NCI-H2081 treated with DMSO at 0.1 percent for 48 hours (cell line): ENCODE data around the gene DLG2.

Source experiments
- DNase-seq: peaks from one replicate; lab custom pipeline; 2025; lab: John Stamatoyannopoulos, UW

Gene DLG2

DNA sequence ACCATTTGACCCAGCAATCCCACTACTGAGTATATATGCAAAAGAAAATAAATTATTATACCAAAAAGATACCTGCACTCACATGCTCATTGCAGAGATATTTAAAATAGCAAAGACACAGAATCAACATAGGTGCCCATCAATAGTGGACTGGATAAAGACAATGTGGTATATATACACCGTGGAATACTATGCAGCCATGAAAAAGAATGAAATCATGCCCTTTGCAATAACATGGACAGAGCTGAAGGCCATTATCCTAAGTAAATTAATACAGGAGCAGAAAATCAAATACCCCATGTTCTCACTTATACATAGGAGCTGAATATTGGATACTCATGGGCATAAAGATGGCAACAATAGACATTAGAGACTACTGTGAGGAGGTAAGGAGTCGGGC is 68.7 kb downstream of the DLG2 start:
- no peak for DNase-seq

DNA sequence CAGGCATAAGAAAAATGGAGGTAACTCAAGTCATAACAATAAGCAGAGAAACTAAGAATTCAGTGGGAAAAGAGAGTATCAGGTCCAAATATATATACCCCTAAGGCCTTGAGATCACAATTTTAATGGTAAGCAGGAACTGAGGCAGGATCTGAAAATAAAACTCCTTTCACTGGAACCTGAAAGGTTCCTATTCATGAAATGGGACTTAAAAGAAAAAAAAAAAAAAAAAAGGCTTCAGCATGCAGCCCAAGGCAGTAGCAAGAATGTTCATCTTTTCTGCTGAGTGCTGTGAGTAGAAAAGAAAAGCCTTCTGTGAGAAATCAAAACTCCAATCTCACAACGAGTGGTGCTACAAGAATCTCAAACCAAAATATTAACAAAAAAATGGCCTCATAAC is 75.3 kb downstream of the DLG2 start:
- no peak for DNase-seq

DNA sequence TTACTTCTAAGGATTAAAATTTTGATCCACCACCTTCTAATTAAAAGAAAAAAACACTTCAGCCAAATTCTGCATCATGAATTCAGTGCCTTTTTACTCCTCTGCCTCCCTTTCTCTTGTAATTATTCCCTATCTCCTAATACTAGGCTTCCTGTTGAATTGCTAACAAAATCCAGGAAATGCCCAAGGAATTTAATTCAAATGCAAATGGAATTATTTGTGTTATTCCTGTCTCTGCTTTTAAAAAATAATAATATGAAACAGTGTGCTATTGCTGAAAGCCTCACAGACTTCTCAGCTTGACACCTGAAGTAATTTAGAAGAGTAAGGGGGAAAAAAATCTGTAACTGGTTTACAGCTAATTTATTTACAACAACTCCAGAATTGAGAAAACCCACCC is 85.5 kb downstream of the DLG2 start:
- no peak for DNase-seq

DNA sequence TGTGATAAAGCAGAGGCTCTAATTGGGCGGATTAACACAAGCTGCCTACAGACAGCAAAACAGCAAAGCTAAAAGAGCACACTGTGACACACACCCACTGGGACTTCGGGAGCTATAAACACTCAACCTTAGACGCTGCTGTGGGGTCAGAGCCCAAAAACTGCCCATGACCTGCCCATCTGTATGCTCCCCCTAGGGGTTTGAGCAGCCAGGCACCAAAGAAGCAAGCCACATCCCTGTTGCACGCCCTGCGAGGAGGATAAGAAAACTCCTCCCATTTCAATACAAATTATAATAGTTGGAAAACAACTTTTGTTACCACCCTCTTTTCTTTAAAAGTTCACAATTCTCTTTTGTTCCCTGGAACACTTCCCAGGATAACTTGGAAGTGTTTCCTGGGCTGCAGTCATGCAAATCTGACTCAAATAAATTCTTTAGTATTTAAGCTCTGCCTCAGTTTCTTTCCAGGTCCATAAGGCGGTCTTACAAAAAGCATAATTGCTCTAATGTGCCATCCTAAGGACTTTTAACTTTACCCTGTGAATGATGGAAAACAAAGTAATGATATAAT is 86.4 kb downstream of the DLG2 start:
- DNase-seq = no peak

DNA sequence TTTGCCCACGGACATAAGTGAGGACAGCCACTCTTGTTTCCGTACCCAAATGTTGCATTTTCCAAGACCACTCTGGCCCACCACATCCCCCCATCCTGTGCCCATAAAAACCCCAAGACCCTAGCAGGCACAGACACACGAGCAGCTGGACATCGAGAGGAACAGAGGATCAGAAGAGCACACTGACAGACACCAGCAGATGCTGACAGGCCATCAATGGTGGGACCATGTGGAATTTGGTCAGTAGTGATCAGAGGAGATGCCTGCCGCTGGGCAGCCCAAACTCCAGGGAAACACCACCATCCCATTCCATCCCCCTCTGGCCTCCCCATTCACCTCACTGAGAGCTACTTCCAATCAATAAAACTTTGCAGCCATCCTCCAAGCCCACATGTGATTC is 87.0 kb downstream of the DLG2 start:
- DNase-seq = no peak

DNA sequence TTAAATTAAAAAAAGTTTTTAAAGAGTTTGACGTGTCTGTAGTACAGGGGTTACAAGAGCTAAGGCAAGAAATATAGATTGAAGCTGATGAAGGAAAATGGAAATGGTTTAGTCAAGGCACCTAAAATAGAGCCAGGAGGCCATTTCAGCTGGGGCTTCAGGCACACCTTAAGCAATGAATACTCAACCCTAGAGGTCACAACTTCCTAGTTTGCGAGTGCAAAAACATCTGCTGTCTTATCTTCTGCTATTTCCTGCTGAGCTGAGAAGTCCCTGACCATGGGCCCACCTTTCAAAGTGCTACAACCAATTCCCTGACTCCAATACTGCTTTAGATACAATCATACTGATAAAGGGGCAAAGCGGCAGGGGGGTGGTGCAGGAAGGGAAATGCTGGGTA is 87.4 kb downstream of the DLG2 start:
- no peak for DNase-seq

DNA sequence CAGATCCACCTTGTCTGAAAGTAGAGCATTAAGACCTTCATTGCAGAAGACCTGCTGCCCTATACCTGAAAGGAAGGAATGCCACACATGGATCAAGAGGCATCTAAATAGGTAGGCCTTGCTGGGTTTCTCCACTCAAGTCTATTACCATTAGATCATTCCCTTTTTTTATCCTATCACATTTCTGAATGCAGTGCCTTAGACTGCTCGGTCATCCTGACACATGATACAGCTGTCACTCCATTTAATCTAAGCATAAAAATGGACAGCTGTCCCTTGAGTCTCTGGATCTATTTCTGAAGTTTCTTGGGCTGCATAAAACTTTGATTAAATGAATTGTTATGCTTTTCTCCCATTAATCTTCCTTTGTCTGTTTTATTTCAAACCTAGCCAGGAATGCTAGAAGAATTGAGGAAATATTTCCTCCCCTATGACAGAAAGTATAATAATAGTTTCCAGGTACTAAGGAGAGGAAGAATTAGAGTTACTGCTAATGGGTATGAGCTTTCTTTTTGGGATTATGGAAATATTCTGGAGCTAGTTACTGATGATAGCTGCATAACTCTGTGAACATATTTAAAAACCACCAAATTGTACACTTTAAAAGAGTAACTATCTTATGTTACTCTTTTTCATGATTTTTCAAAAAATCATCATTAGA is 88.0 kb downstream of the DLG2 start:
- DNase-seq = no peak

DNA sequence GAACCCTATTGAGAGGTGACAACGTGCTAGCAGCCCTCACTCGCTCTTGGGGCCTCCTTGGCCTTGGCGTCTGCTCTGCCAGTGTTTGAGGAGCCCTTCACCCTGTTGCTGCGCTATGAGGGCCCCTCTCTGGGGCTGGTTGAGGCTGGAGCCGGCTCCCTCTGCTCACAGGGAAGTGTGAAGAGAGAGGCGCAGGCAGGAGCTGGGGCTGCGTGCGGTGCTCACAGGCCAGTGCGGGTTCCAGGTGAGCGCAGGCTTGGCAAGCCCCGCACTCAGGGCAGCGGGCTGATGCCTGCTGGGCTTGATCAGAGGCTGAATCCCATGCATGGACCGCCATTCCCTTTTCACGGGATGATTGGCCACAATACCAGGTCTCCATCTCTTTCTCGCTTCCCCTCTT is 90.7 kb downstream of the DLG2 start:
- DNase-seq = no peak

DNA sequence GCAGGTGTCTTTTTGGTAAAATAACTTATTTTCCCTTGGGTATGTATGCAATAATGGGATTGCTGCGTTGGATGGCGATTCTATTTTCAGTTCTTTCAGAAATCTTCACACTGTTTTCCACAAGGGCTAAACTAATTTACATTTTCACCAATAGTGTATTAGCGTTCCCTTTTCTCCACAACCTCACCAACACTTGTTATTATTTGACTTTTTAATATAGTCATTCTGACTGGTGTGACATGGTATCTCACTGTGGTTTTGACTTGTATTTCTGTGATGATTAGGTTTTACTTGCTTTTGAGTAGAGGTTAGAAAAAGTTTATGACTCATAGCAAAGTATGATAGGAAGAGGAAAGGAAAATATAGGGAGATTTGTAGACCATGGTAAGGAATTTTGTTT is 92.3 kb downstream of the DLG2 start:
- no peak for DNase-seq

DNA sequence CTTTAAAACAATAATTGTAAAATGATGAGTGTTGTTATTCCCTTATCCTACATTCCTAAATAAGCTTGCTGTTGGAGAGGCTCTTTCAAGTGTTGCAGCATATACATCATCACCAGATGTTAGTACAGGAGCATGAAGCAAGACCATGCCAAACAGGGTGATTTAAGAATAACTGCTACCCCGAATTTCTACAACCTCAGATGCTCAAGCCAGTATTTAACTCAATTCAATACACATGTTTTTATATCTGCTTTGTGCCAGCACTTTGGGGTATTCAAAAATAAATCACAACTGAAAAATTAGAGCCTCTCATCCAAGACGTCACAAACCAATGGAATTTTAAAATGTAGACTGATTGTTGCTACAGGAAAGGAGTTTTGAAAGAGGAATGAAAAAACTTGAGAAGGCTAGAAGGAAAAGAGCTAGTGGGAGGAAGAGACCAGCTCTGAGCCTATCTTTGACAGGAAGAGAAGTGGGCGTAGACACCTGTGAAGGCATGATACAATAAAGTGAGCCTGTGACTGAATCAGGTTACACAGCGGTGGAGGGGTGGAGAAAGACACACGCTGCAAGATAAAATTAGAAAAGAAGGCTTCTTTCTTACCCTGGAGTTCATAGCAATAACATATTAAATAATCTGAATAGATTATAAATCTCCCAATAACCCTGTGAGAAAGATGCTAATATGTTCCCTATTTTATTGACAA is 95.8 kb downstream of the DLG2 start:
- DNase-seq = no peak

DNA sequence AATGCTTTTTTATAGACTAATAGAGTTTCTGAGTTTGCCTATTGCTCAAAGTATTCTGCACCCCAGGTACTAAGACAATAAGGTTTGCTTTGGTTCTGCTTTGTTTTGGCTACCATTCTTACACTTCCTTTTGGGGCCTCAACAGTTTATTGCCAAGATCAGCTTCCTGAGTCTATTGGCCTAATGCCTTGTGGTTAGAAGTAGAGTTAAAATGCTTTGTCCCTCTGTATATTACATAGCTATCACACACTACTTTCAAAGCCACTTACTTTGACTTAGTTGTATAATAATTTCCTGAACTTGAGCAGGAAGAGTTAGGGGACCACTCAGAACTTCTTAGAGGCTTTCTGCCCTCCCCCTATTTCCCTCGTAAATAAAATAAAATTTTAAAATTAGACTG is 96.5 kb downstream of the DLG2 start:
- no peak for DNase-seq

DNA sequence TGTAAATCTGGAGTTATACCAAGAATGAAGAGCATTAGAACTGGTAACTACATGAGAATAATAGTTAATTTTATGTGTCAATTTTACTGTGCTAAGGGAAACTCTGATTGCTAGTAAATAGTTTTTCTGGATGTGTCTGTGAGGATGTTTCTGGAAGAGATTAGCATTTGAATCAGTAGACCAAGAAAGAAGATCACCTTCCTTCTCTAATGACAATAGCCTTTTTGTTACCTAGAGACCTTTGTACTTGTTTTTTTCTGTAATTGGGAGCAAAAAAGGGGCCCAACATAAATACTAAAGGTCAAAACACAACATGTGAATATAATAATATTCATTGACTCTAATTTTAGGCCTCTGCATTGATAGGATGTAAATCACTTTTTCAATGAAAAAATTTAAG is 100.6 kb downstream of the DLG2 start:
- DNase-seq = no peak

DNA sequence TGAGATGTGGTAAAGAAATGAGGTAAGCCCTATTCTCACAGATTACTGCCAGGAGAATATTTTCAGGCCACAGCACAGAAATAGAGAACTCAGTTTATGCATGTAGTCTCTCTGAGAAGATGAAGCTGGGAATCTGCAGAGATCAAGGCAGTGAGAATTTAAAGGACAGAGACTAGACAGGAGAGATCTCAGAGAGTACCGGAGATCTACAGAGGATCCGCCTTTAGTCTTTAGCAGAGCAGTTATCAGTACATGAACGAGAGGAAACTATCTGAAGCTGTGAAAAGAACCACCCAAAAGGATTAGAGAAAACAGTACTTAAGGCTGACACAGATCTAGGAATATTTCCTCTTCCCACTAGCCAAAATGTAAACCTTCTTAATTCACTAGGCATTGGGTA is 101.5 kb downstream of the DLG2 start:
- DNase-seq = no peak

DNA sequence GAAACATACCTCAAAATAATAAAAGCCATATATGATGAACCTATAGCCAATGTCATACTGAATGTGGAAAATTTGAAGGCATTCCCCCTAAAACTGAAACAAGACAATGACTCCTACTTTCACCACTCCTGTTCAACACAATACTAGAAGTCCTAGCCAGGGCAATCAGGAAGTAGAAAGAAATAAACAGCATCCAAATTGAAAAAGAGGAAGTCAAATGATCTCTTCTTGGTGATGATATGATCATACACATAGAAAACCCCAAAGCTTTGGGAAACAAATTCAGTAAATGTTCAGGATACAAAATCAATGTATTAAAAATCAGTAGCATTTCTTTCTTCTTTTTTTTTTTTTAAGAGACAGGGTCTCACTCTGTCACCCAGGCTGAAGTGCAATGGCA is 109.9 kb downstream of the DLG2 start:
- no peak for DNase-seq

DNA sequence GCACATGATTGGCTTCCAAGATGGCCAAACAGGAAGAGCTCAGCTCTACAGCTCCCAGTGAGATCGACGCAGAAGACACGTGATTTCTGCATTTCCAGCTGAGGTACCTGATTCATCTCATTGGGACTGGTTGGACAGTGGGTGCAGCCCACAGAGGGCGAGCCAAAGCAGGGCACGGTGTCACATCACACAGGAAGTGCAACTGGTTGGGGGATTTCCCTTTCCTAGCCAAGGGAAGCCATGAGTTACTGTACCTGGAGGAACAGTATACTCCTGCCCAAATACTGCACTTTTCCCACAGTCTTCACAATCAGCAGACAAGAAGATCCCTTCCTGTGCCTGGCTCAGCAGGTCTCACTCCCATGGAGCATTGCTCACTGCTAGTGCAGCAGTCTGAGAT is 131.2 kb downstream of the DLG2 start:
- DNase-seq = no peak

DNA sequence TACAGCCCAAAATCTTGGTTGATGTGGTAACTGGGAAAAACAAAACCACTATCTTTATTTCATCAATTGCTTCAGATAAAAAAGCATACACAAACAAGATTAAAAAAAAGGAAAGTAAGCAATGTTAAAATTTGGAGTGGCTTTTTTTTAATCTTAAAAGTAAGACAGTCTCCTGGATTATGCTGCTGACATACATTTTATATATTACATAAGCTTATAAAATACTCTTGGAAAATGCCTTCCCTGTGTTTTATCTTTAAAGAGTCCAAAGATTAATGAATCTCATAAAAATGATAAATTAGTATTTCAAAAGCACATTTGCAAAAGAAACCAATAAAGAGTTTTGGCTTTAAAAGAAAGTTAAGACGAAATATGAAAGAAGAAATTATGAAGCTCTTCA is 132.7 kb downstream of the DLG2 start:
- no peak for DNase-seq

DNA sequence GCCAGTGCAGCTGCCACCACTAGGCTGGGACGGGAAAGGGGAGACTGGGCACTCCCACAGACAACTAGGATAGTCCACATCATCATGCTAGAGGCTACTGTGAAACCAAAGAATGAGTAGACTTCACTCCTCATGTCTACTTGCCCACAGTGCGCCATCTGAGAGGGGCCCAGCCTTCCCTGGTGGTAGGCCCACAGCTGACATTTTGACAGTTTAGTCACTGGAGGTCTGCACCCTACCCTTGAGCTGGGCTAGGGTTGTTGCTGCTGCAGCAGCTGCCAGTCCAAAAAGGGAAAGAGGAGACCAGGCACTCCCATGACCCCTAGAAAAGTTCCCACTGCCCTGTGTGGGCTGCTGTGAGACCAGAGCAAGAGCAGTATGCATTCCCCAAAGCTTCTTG is 141.2 kb downstream of the DLG2 start:
- no peak for DNase-seq

DNA sequence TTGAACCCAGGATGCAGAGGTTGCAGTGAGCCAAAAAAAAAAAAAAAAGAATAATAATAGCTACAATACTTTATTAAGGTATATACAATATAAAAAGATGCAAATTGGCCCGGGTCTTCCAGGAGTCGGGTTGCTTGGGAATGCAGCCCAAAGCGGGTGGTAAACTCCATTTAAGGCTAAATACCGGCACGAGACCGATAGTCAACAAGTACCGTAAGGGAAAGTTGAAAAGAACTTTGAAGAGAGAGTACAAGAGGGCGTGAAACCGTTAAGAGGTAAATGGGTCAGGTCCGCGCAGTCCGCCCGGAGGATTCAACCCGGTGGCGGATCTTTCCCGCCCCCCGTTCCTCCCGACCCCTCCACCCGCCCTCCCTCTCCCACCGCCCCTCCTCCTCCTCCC is 143.3 kb downstream of the DLG2 start:
- DNase-seq = no peak

DNA sequence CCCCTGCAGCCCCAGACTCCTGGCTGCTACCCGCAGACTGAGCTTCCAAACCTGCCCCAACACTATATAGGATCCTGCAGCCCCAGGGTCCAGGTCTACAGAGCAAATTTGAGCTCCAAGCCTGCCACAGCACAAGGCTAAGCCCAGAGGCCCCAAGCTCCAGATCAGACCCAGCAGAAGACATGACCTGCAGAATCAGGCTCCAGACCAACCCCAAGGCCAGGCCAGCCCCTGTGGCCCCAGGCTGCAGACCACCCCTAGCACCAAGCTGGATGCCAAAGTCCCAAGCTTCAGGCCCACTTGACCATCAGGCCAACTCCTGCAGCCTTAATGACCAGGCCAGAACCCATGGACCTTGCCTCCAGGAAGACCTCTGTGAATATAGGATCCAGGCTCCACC is 145.3 kb downstream of the DLG2 start:
- DNase-seq = no peak

DNA sequence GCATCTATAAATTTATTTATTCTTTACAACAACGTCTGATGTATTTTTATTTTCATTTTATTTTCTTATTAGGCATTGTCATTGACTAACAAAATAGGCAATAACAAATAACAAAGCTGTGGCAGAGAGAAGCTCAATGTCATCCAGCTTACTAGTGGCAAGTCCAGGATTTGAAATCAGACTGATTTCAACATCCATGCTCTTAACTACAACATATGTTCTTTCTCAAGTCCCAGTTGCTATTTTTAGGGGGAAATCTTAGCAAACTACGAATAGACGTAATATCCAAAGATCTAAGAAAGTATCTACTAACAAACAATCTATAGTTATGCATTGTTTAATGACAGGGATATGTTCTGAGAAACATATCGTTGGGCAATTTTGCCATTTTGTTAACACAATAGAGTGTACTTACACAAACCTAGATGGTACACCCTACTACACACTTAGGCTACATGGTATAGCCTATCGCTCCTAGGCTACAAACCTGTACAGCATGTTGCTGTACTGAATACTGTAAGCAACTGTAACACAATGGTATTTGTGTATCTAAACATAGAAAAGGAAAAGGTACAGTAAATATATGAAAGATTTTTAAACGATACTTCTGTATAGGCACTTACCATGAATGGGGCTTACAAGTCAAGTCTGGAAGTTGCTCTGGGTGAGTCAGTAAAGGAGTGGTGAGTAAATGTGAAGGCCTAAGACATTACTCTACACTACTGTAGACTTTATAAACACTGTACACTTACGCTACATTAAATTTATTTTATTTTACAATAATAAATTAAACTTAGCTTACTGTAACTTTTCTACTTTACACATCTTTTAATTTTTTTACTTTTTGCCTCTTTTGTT is 151.3 kb downstream of the DLG2 start:
- no peak for DNase-seq

DNA sequence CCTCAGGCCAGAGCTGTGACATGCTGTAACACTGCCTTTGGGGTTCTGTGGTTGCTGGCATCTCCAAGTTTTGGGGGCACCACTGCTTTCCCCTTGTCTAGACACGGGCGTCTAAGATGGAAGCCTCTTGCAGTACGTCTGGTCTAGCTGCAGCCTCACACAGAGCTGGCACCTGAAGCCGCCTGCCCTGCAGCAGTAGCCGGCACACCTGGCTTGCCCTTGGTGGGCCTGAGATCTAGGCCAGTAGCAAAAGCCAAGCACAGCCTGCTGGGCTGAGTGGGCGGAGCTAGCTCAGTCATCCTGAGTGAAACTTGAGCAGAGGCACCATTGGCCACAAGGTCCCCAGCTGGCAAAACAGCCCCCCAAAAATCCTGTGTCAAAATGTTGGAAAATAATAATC is 154.2 kb downstream of the DLG2 start:
- no peak for DNase-seq

DNA sequence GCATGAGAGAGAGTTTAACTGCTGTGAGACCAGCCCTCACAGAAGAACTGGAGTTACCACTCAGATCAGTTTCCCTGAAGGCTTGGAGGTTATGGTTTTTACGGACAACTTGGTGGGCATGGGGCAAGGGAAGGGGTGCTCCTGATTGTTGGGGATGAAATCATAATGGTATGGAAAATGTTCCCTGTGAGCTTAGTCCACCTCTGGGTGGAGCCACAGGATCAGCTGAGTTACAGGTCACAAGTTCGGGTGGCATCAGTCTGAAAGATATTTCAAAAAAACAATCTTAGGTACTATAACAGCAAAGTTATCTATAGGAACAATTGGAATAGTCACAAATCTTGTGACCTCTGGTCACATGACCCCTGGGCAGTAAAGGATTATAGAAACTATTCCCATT is 162.9 kb downstream of the DLG2 start:
- no peak for DNase-seq

DNA sequence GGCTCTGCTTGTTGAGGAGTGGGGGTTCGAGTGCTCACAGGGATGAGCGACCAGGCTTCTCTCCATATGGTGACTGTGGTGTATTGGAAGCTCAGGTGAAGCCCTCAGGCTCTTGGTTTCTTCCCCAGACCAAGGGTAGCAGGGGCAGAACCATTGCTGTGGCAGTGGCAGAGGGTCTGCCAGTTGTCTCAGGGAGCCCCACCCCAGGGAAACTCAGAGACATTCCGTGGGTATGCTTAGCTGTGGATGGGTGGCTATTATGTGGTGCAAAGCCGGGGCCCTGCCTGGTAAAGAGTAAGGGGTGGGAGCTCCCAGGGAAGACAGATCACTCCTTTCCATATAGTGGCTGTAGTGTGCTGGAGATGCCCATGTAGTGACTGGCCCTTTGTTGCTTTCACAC is 167.8 kb downstream of the DLG2 start:
- DNase-seq = no peak
